GM19238 (cell line): ENCODE measurements around the gene ATP6V1G2.
A peak's percentile ranks its signal among the peaks of the same experiment; 100 is the strongest.

ENCODE experiments used
- DNase-seq: peaks from one replicate; pipeline ENCODE4 v3.0.0; 2011; ENCODE audit warnings: low spot score; ENCODE audit not compliant: insufficient read length

The ATP6V1G2 gene

GRCh38 chr6:31548544-31548873 lies 2.1 kb upstream of the ATP6V1G2 start:
- DNase-seq, result no peak

GRCh38 chr6:31547727-31548543 lies 1.5 kb upstream of the ATP6V1G2 start:
- no peak for DNase-seq

- DNase-seq, result peak; percentile 71
Observed at GRCh38 chr6:31546958-31547726, 734 bp upstream of the ATP6V1G2 start, which contains the start of gene NFKBIL1. TSS of gene NFKBIL1 (plus strand) at chr6:31547608. CDS start at chr6:31547695, 87 bp downstream.

GRCh38 chr6:31545291-31545690 lies 1.1 kb downstream of the ATP6V1G2 start:
- DNase-seq, result no peak

- no peak for DNase-seq
Observed at GRCh38 chr6:31544676-31545075, 1.7 kb downstream of the ATP6V1G2 start.

GRCh38 chr6:31543639-31544038 lies 2.8 kb downstream of the ATP6V1G2 start:
- DNase-seq, result no peak

- DNase-seq, result peak; percentile 89
Observed at GRCh38 chr6:31541658-31542521, 4.5 kb downstream of the ATP6V1G2 start, which contains the start of gene DDX39B. TSS of gene DDX39B (minus strand) at chr6:31542003. CDS start at chr6:31540532, 1,471 bp downstream.

- DNase-seq, result no peak
Observed at GRCh38 chr6:31541059-31541657, 5.2 kb downstream of the ATP6V1G2 start.

- DNase-seq, result no peak
Observed at GRCh38 chr6:31540640-31541039, 5.8 kb downstream of the ATP6V1G2 start.

- DNase-seq, result no peak
Observed at GRCh38 chr6:31538805-31539400, 7.5 kb downstream of the ATP6V1G2 start.

- no peak for DNase-seq
Observed at GRCh38 chr6:31535538-31536324, 10.7 kb downstream of the ATP6V1G2 start.

GRCh38 chr6:31534521-31535040 lies 11.8 kb downstream of the ATP6V1G2 start:
- no peak for DNase-seq

GRCh38 chr6:31534011-31534410 lies 12.4 kb downstream of the ATP6V1G2 start:
- DNase-seq, result no peak

- no peak for DNase-seq
Observed at GRCh38 chr6:31533455-31533841, 13.0 kb downstream of the ATP6V1G2 start.

GRCh38 chr6:31532644-31533454 lies 13.6 kb downstream of the ATP6V1G2 start:
- DNase-seq, result no peak

GRCh38 chr6:31531771-31532643 lies 14.4 kb downstream of the ATP6V1G2 start:
- DNase-seq, result no peak

GRCh38 chr6:31531162-31531561 lies 15.2 kb downstream of the ATP6V1G2 start:
- DNase-seq, result no peak

- no peak for DNase-seq
Observed at GRCh38 chr6:31530659-31531058, 15.7 kb downstream of the ATP6V1G2 start.
